HCT116 (cell line): ENCODE results near the gene NFKB1.

Source experiments
- EGR1 ChIP-seq: IDR thresholded peaks from 2 replicates; pipeline ENCODE4 v1.6.1; 2012; ENCODE audit warnings: low read depth
- EZH2 ChIP-seq: fragments of 200-600 bp; sonication (generic); IDR thresholded peaks from 2 replicates; pipeline ENCODE4 v1.6.1; 2017; ENCODE audit warnings: antibody characterized with exemption, mixed run types
- POLR2A ChIP-seq: IDR thresholded peaks from 2 replicates; pipeline ENCODE4 v1.7.0; 2011; ENCODE audit warnings: borderline replicate concordance; ENCODE audit not compliant: insufficient read depth, insufficient read length; ENCODE audit errors: extremely low read depth
- POLR2AphosphoS5 ChIP-seq: IDR thresholded peaks from 2 replicates; pipeline ENCODE4 v1.6.1; 2011; ENCODE audit warnings: mild to moderate bottlenecking, low read depth, low read length, moderate library complexity
- RAD21 ChIP-seq: IDR thresholded peaks from 2 replicates; pipeline ENCODE4 v1.6.1; 2012; ENCODE audit warnings: low read depth, mild to moderate bottlenecking
- SIN3A ChIP-seq: IDR thresholded peaks from 2 replicates; pipeline ENCODE4 v1.6.1; 2012; ENCODE audit warnings: low read depth
- SRF ChIP-seq: IDR thresholded peaks from 2 replicates; pipeline ENCODE4 v1.6.1; 2012; ENCODE audit warnings: low read depth
- TF ChIP-seq, protein P1 (sequence below): IDR thresholded peaks from 2 replicates; pipeline ENCODE4 v1.6.1; 2012
- TF ChIP-seq, protein P2 (sequence below), 3 experiments: fragments of 200-600 bp in 1 of 3; sonication (generic) in 1 of 3; IDR thresholded peaks in 2 of 3; conservative IDR thresholded peaks in 1 of 3; 2 replicates each; pipeline ENCODE4 v1.5.1; 2012 to 2017; ENCODE audit warnings: low read depth in 2 of 3, low read length in 2 of 3, antibody characterized with exemption in 1 of 3, borderline replicate concordance in 1 of 3, control low read depth in 1 of 3, mild to moderate bottlenecking in 1 of 3, mixed read lengths in 1 of 3, mixed run types in 1 of 3, moderate library complexity in 1 of 3; ENCODE audit not compliant: insufficient read depth in 1 of 3
- TF ChIP-seq, protein P3 (sequence below): IDR thresholded peaks from 2 replicates; pipeline ENCODE4 v1.6.1; 2012
- TF ChIP-seq, protein P4 (sequence below): IDR thresholded peaks from 2 replicates; pipeline ENCODE4 v1.6.1; 2012; ENCODE audit warnings: low read depth

DNA sequence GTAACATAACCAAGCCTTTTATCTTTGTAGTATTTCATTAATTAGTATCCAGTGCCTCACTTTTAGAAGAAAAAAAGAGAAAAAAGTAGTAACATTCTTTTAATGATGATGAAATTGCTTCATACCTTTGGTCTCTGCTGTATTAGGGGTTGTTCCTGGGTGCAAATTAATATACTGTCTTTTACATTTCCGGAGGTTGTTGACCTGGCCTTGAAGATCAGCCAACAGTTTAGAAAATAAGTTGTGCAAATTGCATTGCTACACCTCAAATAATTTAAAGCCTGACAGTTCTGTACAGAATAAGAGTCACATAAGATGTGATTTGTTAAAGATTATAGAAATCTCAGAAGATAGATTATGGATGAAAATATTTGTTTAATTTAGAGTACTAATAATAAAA is 3.8 kb downstream of the NFKB1 start:
- TF ChIP-seq, protein P1, sequence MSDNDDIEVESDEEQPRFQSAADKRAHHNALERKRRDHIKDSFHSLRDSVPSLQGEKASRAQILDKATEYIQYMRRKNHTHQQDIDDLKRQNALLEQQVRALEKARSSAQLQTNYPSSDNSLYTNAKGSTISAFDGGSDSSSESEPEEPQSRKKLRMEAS = no peak
- TF ChIP-seq POLR2AphosphoS5 (no peak), SIN3A (no peak), POLR2A (no peak), SRF (no peak), EZH2 (no peak), RAD21 (no peak), EGR1 (no peak)
- TF ChIP-seq, protein P2, sequence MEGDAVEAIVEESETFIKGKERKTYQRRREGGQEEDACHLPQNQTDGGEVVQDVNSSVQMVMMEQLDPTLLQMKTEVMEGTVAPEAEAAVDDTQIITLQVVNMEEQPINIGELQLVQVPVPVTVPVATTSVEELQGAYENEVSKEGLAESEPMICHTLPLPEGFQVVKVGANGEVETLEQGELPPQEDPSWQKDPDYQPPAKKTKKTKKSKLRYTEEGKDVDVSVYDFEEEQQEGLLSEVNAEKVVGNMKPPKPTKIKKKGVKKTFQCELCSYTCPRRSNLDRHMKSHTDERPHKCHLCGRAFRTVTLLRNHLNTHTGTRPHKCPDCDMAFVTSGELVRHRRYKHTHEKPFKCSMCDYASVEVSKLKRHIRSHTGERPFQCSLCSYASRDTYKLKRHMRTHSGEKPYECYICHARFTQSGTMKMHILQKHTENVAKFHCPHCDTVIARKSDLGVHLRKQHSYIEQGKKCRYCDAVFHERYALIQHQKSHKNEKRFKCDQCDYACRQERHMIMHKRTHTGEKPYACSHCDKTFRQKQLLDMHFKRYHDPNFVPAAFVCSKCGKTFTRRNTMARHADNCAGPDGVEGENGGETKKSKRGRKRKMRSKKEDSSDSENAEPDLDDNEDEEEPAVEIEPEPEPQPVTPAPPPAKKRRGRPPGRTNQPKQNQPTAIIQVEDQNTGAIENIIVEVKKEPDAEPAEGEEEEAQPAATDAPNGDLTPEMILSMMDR (IDR thresholded peaks at IDR 0.05 in 2 of 3, conservative IDR thresholded peaks at IDR 0.05 in 1 of 3; ENCODE audit: borderline replicate concordance in 1 of 3, insufficient read depth in 1 of 3, low read depth in 2 of 3, low read length in 2 of 3) = no peak
- TF ChIP-seq, protein P3, sequence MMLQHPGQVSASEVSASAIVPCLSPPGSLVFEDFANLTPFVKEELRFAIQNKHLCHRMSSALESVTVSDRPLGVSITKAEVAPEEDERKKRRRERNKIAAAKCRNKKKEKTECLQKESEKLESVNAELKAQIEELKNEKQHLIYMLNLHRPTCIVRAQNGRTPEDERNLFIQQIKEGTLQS = no peak
- TF ChIP-seq, protein P4, sequence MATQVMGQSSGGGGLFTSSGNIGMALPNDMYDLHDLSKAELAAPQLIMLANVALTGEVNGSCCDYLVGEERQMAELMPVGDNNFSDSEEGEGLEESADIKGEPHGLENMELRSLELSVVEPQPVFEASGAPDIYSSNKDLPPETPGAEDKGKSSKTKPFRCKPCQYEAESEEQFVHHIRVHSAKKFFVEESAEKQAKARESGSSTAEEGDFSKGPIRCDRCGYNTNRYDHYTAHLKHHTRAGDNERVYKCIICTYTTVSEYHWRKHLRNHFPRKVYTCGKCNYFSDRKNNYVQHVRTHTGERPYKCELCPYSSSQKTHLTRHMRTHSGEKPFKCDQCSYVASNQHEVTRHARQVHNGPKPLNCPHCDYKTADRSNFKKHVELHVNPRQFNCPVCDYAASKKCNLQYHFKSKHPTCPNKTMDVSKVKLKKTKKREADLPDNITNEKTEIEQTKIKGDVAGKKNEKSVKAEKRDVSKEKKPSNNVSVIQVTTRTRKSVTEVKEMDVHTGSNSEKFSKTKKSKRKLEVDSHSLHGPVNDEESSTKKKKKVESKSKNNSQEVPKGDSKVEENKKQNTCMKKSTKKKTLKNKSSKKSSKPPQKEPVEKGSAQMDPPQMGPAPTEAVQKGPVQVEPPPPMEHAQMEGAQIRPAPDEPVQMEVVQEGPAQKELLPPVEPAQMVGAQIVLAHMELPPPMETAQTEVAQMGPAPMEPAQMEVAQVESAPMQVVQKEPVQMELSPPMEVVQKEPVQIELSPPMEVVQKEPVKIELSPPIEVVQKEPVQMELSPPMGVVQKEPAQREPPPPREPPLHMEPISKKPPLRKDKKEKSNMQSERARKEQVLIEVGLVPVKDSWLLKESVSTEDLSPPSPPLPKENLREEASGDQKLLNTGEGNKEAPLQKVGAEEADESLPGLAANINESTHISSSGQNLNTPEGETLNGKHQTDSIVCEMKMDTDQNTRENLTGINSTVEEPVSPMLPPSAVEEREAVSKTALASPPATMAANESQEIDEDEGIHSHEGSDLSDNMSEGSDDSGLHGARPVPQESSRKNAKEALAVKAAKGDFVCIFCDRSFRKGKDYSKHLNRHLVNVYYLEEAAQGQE = no peak
